Liver (tissue), 9 donors: ENCODE measurements around the gene SKIC8. TPM values are rescaled to one million over a fixed set of nuclear protein-coding genes. Genes with fewer than 3 reads are reported as not detected.

Experiments used
- DNase-seq: peaks from one replicate; pipeline ENCODE4 v3.0.0-alpha.2; 2017; ENCODE audit warnings: low spot score
- H3K27ac ChIP-seq, 2 donors: one replicate each; pipeline ENCODE4 v1.7.0; 2013; ENCODE audit warnings: inconsistent platforms in 2 of 2, low read length in 2 of 2, control low read depth in 1 of 2, low read depth in 1 of 2, mild to moderate bottlenecking in 1 of 2
- H3K27me3 ChIP-seq, 4 donors: one replicate each; pipeline versions ENCODE4 v1.6.1 to v1.7.0; 2013; ENCODE audit warnings: low read length in 3 of 4, inconsistent platforms in 1 of 4, mild to moderate bottlenecking in 1 of 4, moderate library complexity in 1 of 4; ENCODE audit not compliant: control insufficient read depth in 4 of 4, insufficient read depth in 4 of 4
- H3K36me3 ChIP-seq, 4 donors: one replicate each; pipeline versions ENCODE4 v1.6.1 to v1.7.0; 2013; ENCODE audit warnings: low read length in 3 of 4, mild to moderate bottlenecking in 3 of 4, low read depth in 1 of 4, moderate library complexity in 1 of 4; ENCODE audit not compliant: control insufficient read depth in 4 of 4, insufficient read depth in 3 of 4
- H3K4me1 ChIP-seq, 4 donors: one replicate each; pipeline versions ENCODE4 v1.6.1 to v1.7.0; 2013; ENCODE audit warnings: low read length in 3 of 4, mild to moderate bottlenecking in 3 of 4, moderate library complexity in 1 of 4; ENCODE audit not compliant: control insufficient read depth in 4 of 4, insufficient read depth in 4 of 4
- H3K4me3 ChIP-seq, 3 donors: one replicate each; pipeline versions ENCODE4 v1.6.1 to v1.7.0; 2013; ENCODE audit warnings: low read length in 3 of 3, control low read depth in 1 of 3, low read depth in 1 of 3, mild to moderate bottlenecking in 1 of 3
- H3K9ac ChIP-seq, 2 donors: one replicate each; pipeline ENCODE4 v1.7.0; 2013; ENCODE audit warnings: low read length in 2 of 2, mild to moderate bottlenecking in 2 of 2, moderate library complexity in 2 of 2, control low read depth in 1 of 2, low read depth in 1 of 2
- H3K9me3 ChIP-seq, 4 donors: one replicate each; pipeline versions ENCODE4 v1.6.1 to v1.7.0; 2013; ENCODE audit warnings: low read length in 3 of 4; ENCODE audit not compliant: control insufficient read depth in 4 of 4
- CTCF ChIP-seq: fragments of 150-350 bp; IDR thresholded peaks from 2 replicates; pipeline ENCODE4 v1.5.1; 2017; ENCODE audit warnings: improper control_type of control experiment, low read depth, low read length; ENCODE audit not compliant: missing input control
- FOXA1 ChIP-seq: IDR thresholded peaks from 2 replicates; pipeline ENCODE4 v1.6.1; 2016; ENCODE audit warnings: antibody characterized with exemption
- FOXA2 ChIP-seq: IDR thresholded peaks from 2 replicates; pipeline ENCODE4 v1.6.1; 2016; ENCODE audit warnings: antibody characterized with exemption
- GABPA ChIP-seq, 2 donors: IDR thresholded peaks in 1 of 2; conservative IDR thresholded peaks in 1 of 2; 2 replicates each; pipeline ENCODE4 v1.6.1; 2016; ENCODE audit warnings: antibody characterized with exemption in 2 of 2, mild to moderate bottlenecking in 1 of 2, moderate library complexity in 1 of 2
- HNF4G ChIP-seq: IDR thresholded peaks from 2 replicates; pipeline ENCODE4 v1.6.1; 2016; ENCODE audit warnings: antibody characterized with exemption
- JUND ChIP-seq, 2 donors: IDR thresholded peaks; 2 replicates each; pipeline ENCODE4 v1.6.1; 2016; ENCODE audit warnings: antibody characterized with exemption in 2 of 2
- NR2F2 ChIP-seq: IDR thresholded peaks from 2 replicates; pipeline ENCODE4 v1.6.1; 2016; ENCODE audit warnings: antibody characterized with exemption
- RAD21 ChIP-seq, 2 donors: IDR thresholded peaks; 2 replicates each; pipeline ENCODE4 v1.6.1; 2016; ENCODE audit warnings: antibody characterized with exemption in 2 of 2, mild to moderate bottlenecking in 2 of 2
- REST ChIP-seq: IDR thresholded peaks from 2 replicates; pipeline ENCODE4 v1.6.1; 2016; ENCODE audit warnings: antibody characterized with exemption, mild to moderate bottlenecking
- SP1 ChIP-seq: IDR thresholded peaks from 2 replicates; pipeline ENCODE4 v1.6.1; 2018; ENCODE audit warnings: antibody characterized with exemption, mild to moderate bottlenecking
- TAF1 ChIP-seq: conservative IDR thresholded peaks from 2 replicates; pipeline ENCODE4 v1.6.1; 2016; ENCODE audit warnings: antibody characterized with exemption, mild to moderate bottlenecking
- YY1 ChIP-seq: IDR thresholded peaks from 2 replicates; pipeline ENCODE4 v1.6.1; 2016; ENCODE audit warnings: antibody characterized with exemption, mild to moderate bottlenecking
- WGBS: extraction: QIAGEN DNeasy Blood & Tissue Kit; methylation state at CpG from one replicate; pipeline ENCODE4 v1.1.7; 2013; 5-methylcytosine and 5-hydroxymethylcytosine counted together
- polyA plus RNA-seq, 2 donors: library from polyadenylated mRNA; stranded (reverse) in 1 of 2; unstranded in 1 of 2; fragments of 200-250 nt in 1 of 2; fragments of >200 nt in 1 of 2; fragmentation: Nextera tagmentation in 1 of 2; extraction: Ambion mirVana in 1 of 2; gene quantifications; one replicate each; pipeline versions ENCODE4 v1.2.1 to v1.2.3, GENCODE V29; 2013 to 2015
- total RNA-seq, 2 donors: library from RNA; depleted of rRNA; stranded (reverse); fragments of >200 nt; gene quantifications; one replicate each; pipeline ENCODE4 v1.2.3, GENCODE V29; 2014
- donor health status: healthy.
- donor health status: healthy.
- donor health status: healthy.
- donor health status: healthy.
- donor health status: healthy.

Gene SKIC8
- total and polyA plus RNA-seq, 4 donors: 33.4 to 48.7 (median 40.2) TPM

- H3K4me1 ChIP-seq: peaks cover 0 to 2% (median under 1%) of the 10 kb centered on the region in 4 donors
Measured at GRCh38 chr15:78291052-78291451, 8.4 kb downstream of the SKIC8 start.

GRCh38 chr15:78290222-78290621, 9.2 kb downstream of the SKIC8 start:
- Histone ChIP-seq H3K9ac (no peak overlapping the region), H3K36me3 (peaks cover 5 to 50% (median 29%) of the 10 kb centered on the region in 4 donors), H3K27me3 (no peaks in the 10 kb centered on the region), H3K9me3 (no peaks in the 10 kb centered on the region), H3K27ac (no peak overlapping the region), H3K4me1 (peaks cover 0 to 2% (median under 1%) of the 10 kb centered on the region in 4 donors), H3K4me3 (no peak overlapping the region)
- 90% methylated on average over 3 of the region's 3 CpGs for WGBS
- DNase-seq: no peak
- TF ChIP-seq FOXA2: no peak
- no peak for TF ChIP-seq CTCF
- TF ChIP-seq NR2F2: no peak
- TF ChIP-seq JUND (IDR thresholded peaks at IDR 0.05): no peak
- TF ChIP-seq REST: no peak
- TF ChIP-seq HNF4G: no peak
- TF ChIP-seq TAF1: no peak
- no peak for TF ChIP-seq RAD21 (IDR thresholded peaks at IDR 0.05)

More at GRCh38 chr15:78291052-78291451, 8.4 kb downstream of the SKIC8 start:
- WGBS: 68% methylated on average over 2 of the region's 2 CpGs
- Histone ChIP-seq H3K36me3 (peaks cover 6 to 44% (median 26%) of the 10 kb centered on the region in 4 donors), H3K9ac (no peak overlapping the region), H3K4me3 (no peak overlapping the region), H3K9me3 (no peaks in the 10 kb centered on the region), H3K27me3 (no peaks in the 10 kb centered on the region), H3K27ac (no peak overlapping the region)
- no peak for DNase-seq
- no peak for TF ChIP-seq CTCF
- TF ChIP-seq FOXA1: no peak
- no peak for TF ChIP-seq YY1
- no peak for TF ChIP-seq SP1
- no peak for TF ChIP-seq GABPA (IDR thresholded peaks at IDR 0.05 in 1 of 2, conservative IDR thresholded peaks at IDR 0.05 in 1 of 2)
